Kidney epithelial cell (primary cell): Measurements from ENCODE around the gene TESK2. TPM values are rescaled to one million over a fixed set of nuclear protein-coding genes. Genes with fewer than 3 reads are reported as not detected.
A peak's percentile ranks its signal among the peaks of the same experiment; 100 is the strongest.

Experiments
- DNase-seq: peaks from one replicate; pipeline ENCODE4 v3.0.0-alpha.2; 2010; ENCODE audit warnings: low read depth
- H3K27me3 ChIP-seq: 2 replicates; pipeline ENCODE4 v1.6.0; 2011; ENCODE audit warnings: low read length; ENCODE audit not compliant: control insufficient read depth, insufficient read depth
- H3K36me3 ChIP-seq: 2 replicates; pipeline ENCODE4 v1.5.1; 2011; ENCODE audit warnings: low read length; ENCODE audit not compliant: control insufficient read depth, insufficient read depth
- H3K4me3 ChIP-seq: 2 replicates; pipeline ENCODE4 v1.5.1; 2011; ENCODE audit warnings: low read depth, mild to moderate bottlenecking, control low read depth, low read length
- CTCF ChIP-seq: IDR thresholded peaks from 2 replicates; pipeline ENCODE4 v1.5.1; 2011; ENCODE audit warnings: mild to moderate bottlenecking, moderate library complexity, low read length, control low read depth, inconsistent platforms; ENCODE audit not compliant: insufficient read depth, poor library complexity, severe bottlenecking
- total RNA-seq: library from RNA; depleted of rRNA; stranded (reverse); fragments of >200 nt; gene quantifications from 2 replicates; pipeline ENCODE4 v1.2.3, GENCODE V29; 2015

The TESK2 gene
- total RNA-seq, 1 donor from 2014 or later, result 2.5 TPM

GRCh38 chr1:45300669-45300997 lies 190.3 kb downstream of the TESK2 start:
- no peak for TF ChIP-seq CTCF
- no peaks in the 10 kb centered on the region for H3K36me3 ChIP-seq
- no peak overlapping the region for H3K4me3 ChIP-seq
- no peaks in the 10 kb centered on the region for H3K27me3 ChIP-seq
- no peak for DNase-seq

- DNase-seq, result peak; percentile 26
- Histone ChIP-seq H3K27me3 (no peaks in the 10 kb centered on the region), H3K4me3 (no peak overlapping the region), H3K36me3 (no peaks in the 10 kb centered on the region)
- TF ChIP-seq CTCF, result peak; percentile 70
Measured at GRCh38 chr1:45299981-45300668, 190.8 kb downstream of the TESK2 start.

- H3K36me3 ChIP-seq, result no peaks in the 10 kb centered on the region
- no peak overlapping the region for H3K4me3 ChIP-seq
- no peak for TF ChIP-seq CTCF
- no peaks in the 10 kb centered on the region for H3K27me3 ChIP-seq
- no peak for DNase-seq
Measured at GRCh38 chr1:45299296-45299695, 191.7 kb downstream of the TESK2 start.

GRCh38 chr1:45297666-45298356 lies 193.2 kb downstream of the TESK2 start:
- H3K27me3 ChIP-seq, result no peaks in the 10 kb centered on the region
- H3K36me3 ChIP-seq, result no peaks in the 10 kb centered on the region
- no peak for TF ChIP-seq CTCF
- no peak for DNase-seq
- no peak overlapping the region for H3K4me3 ChIP-seq

Other genes with a start within 250 kb of the TESK2 start
- 0.58 and 3.1 TPM in 2 replicates for gene HPDL, start 164.3 kb downstream of the TESK2 start, total RNA-seq
- 11.0 and 14.8 TPM in 2 replicates for gene TOE1, start 151.0 kb downstream of the TESK2 start, total RNA-seq
- 33.3 and 34.9 TPM in 2 replicates for gene MUTYH, start 150.7 kb downstream of the TESK2 start, total RNA-seq
- 3.4 and 3.8 TPM in 2 replicates for gene CCDC163, start 8.9 kb upstream of the TESK2 start, total RNA-seq
- 7.6 and 8.2 TPM in 2 replicates for gene MMACHC, start 9.1 kb upstream of the TESK2 start, total RNA-seq
- 242 and 298 TPM in 2 replicates for gene PRDX1, start 30.7 kb upstream of the TESK2 start, total RNA-seq
- gene AKR1A1, start 59.7 kb upstream of the TESK2 start, total RNA-seq, result 137 and 158 TPM in 2 replicates
- 41.8 and 45.3 TPM in 2 replicates for gene NASP, start 92.9 kb upstream of the TESK2 start, total RNA-seq
- 0.33 and 1.3 TPM in 2 replicates for gene CCDC17, start 132.9 kb upstream of the TESK2 start, total RNA-seq
- gene GPBP1L1, start 195.4 kb upstream of the TESK2 start, total RNA-seq, result 101 and 112 TPM in 2 replicates
- 41.2 and 48.0 TPM in 2 replicates for gene TMEM69, start 197.0 kb upstream of the TESK2 start, total RNA-seq